H1 (cell line): ENCODE results near the gene ATF7. TPM values are rescaled to one million over a fixed set of nuclear protein-coding genes. Genes with fewer than 3 reads are reported as not detected.

Experiments
- CTCF ChIA-PET: fragments of 300-600 bp; sonication (Branson Sonifier 250); formaldehyde crosslinking; loops from one replicate; lab custom pipeline; 2021; ENCODE audit not compliant: partially characterized antibody; lab: Charles Lee
- POLR2A ChIA-PET: fragments of 300-600 bp; sonication (Branson Sonifier 250); formaldehyde crosslinking; loops from one replicate; lab custom pipeline; 2021; ENCODE audit warnings: inconsistent platforms; ENCODE audit not compliant: partially characterized antibody; lab: Charles Lee
- DNase-seq, 2 experiments: peaks; one replicate each; pipeline versions ENCODE4 v3.0.0 to v3.0.0-alpha.2; 2010 to 2022; ENCODE audit warnings: low spot score in 2 of 2, low read depth in 1 of 2, mixed read lengths in 1 of 2
- FAIRE-seq: peaks from 2 replicates; lab custom pipeline; 2011; peaks lifted over from hg19 to GRCh38; lab: Jason Lieb, UNC
- H2AFZ ChIP-seq: 2 replicates; pipeline ENCODE4 v1.8.1; 2012; ENCODE audit warnings: low read length, inconsistent platforms
- H2AK5ac ChIP-seq: 2 replicates; pipeline ENCODE4 v1.6.1; 2013; ENCODE audit warnings: low read depth, low read length
- H2BK120ac ChIP-seq: replicated peaks from 2 replicates; pipeline ENCODE3; 2013; ENCODE audit warnings: low read depth, low read length, inconsistent platforms
- H2BK12ac ChIP-seq: 2 replicates; pipeline ENCODE4 v1.6.1; 2013; ENCODE audit warnings: low read depth, low read length
- H2BK15ac ChIP-seq: 2 replicates; pipeline ENCODE4 v1.6.1; 2013; ENCODE audit warnings: low read length
- H2BK20ac ChIP-seq: 2 replicates; pipeline ENCODE4 v1.6.1; 2013; ENCODE audit warnings: low read length
- H2BK5ac ChIP-seq: 2 replicates; pipeline ENCODE4 v1.6.1; 2013; ENCODE audit warnings: low read depth, low read length
- H3K14ac ChIP-seq: 2 replicates; pipeline ENCODE4 v1.6.1; 2013; ENCODE audit warnings: inconsistent platforms; ENCODE audit not compliant: insufficient read length
- H3K18ac ChIP-seq: 2 replicates; pipeline ENCODE4 v1.6.1; 2013; ENCODE audit warnings: low read length; ENCODE audit errors: extremely low read depth
- H3K23ac ChIP-seq: 2 replicates; pipeline ENCODE4 v1.6.1; 2013; ENCODE audit warnings: inconsistent platforms; ENCODE audit not compliant: insufficient read length
- H3K23me2 ChIP-seq: 2 replicates; pipeline ENCODE4 v1.6.1; 2013; ENCODE audit warnings: low read depth, low read length
- H3K27ac ChIP-seq: 2 replicates; pipeline ENCODE4 v1.6.1; 2011; ENCODE audit warnings: low read depth, low read length, inconsistent platforms
- H3K27me3 ChIP-seq, 4 experiments: replicated peaks in 1 of 4; 1 replicate in 1 of 4; 2 replicates in 3 of 4; pipeline versions ENCODE4 v1.6.1 to v1.8.1; 2011 to 2013; ENCODE audit warnings: low read length in 3 of 4, mild to moderate bottlenecking in 3 of 4, inconsistent platforms in 2 of 4, mixed read lengths in 2 of 4, moderate library complexity in 1 of 4; ENCODE audit not compliant: control insufficient read depth in 3 of 4, insufficient read depth in 3 of 4; ENCODE audit errors: extremely low read depth in 1 of 4
- H3K36me3 ChIP-seq, 4 experiments: 2 replicates each; pipeline versions ENCODE4 v1.6.1 to v1.8.1; 2011 to 2013; ENCODE audit warnings: mild to moderate bottlenecking in 4 of 4, low read length in 3 of 4, moderate library complexity in 2 of 4, control low read depth in 1 of 4, inconsistent platforms in 1 of 4; ENCODE audit not compliant: insufficient read depth in 4 of 4, control insufficient read depth in 2 of 4
- H3K4ac ChIP-seq: replicated peaks from 2 replicates; pipeline ENCODE3; 2013; ENCODE audit warnings: low read length, low read depth, mixed read lengths, inconsistent platforms; ENCODE audit not compliant: insufficient read length
- H3K4me1 ChIP-seq, 4 experiments: replicated peaks in 1 of 4; 1 replicate in 1 of 4; 2 replicates in 3 of 4; pipeline versions ENCODE4 v1.6.1 to v1.8.1; 2011 to 2013; ENCODE audit warnings: low read length in 3 of 4, inconsistent platforms in 2 of 4, mixed read lengths in 1 of 4; ENCODE audit not compliant: insufficient read depth in 4 of 4, control insufficient read depth in 3 of 4
- H3K4me2 ChIP-seq, 2 experiments: 2 replicates each; pipeline versions ENCODE4 v1.6.1 to v1.8.1; 2011 to 2013; ENCODE audit warnings: low read depth in 2 of 2, low read length in 2 of 2, control low read depth in 1 of 2, inconsistent platforms in 1 of 2, mild to moderate bottlenecking in 1 of 2; ENCODE audit not compliant: insufficient read depth in 1 of 2
- H3K4me3 ChIP-seq, 4 experiments: fragments of 200-600, 300-600 bp in 1 of 4; sonication (generic), shearing (Covaris generic), sonication (Bioruptor Twin) in 1 of 4; 2 replicates each; pipeline versions ENCODE4 v1.5.1 to v1.8.1; 2011 to 2016; ENCODE audit warnings: low read length in 4 of 4, low read depth in 3 of 4, control low read depth in 2 of 4, inconsistent platforms in 2 of 4, mild to moderate bottlenecking in 2 of 4, mixed read lengths in 1 of 4, moderate library complexity in 1 of 4; ENCODE audit not compliant: insufficient read depth in 2 of 4; ENCODE audit errors: extremely low read depth in 1 of 4
- H3K56ac ChIP-seq: replicated peaks from 2 replicates; pipeline ENCODE3; 2013; ENCODE audit warnings: low read depth, mild to moderate bottlenecking, mixed read lengths, low read length, inconsistent platforms; ENCODE audit not compliant: insufficient read length
- H3K79me1 ChIP-seq: 2 replicates; pipeline ENCODE4 v1.6.1; 2013; ENCODE audit warnings: low read depth, low read length, control low read depth
- H3K79me2 ChIP-seq, 2 experiments: 2 replicates each; pipeline versions ENCODE4 v1.6.1 to v1.8.1; 2012 to 2013; ENCODE audit warnings: low read length in 2 of 2, mild to moderate bottlenecking in 2 of 2, inconsistent platforms in 1 of 2; ENCODE audit not compliant: insufficient read depth in 2 of 2, control insufficient read depth in 1 of 2
- H3K9ac ChIP-seq, 4 experiments: replicated peaks in 1 of 4; 1 replicate in 1 of 4; 2 replicates in 3 of 4; pipeline versions ENCODE4 v1.6.1 to v1.8.1; 2011 to 2013; ENCODE audit warnings: low read depth in 3 of 4, low read length in 3 of 4, control low read depth in 2 of 4, mild to moderate bottlenecking in 2 of 4, moderate library complexity in 2 of 4, inconsistent platforms in 1 of 4; ENCODE audit errors: extremely low read depth in 1 of 4
- H3K9me3 ChIP-seq, 2 experiments: 2 replicates each; pipeline versions ENCODE4 v1.6.1 to v1.8.1; 2012 to 2013; ENCODE audit warnings: mild to moderate bottlenecking in 2 of 2, moderate library complexity in 2 of 2, control low read depth in 1 of 2, inconsistent platforms in 1 of 2, low read depth in 1 of 2, low read length in 1 of 2, mixed read lengths in 1 of 2; ENCODE audit not compliant: insufficient read depth in 2 of 2
- H4K20me1 ChIP-seq, 2 experiments: replicated peaks in 1 of 2; 2 replicates each; pipeline versions ENCODE3 to v1.8.1; 2011 to 2013; ENCODE audit warnings: inconsistent platforms in 2 of 2, low read length in 2 of 2, mild to moderate bottlenecking in 1 of 2; ENCODE audit not compliant: insufficient read depth in 2 of 2, control insufficient read depth in 1 of 2
- H4K5ac ChIP-seq: 2 replicates; pipeline ENCODE4 v1.6.1; 2013; ENCODE audit warnings: low read length, low read depth, mixed read lengths, inconsistent platforms; ENCODE audit not compliant: insufficient read length
- H4K8ac ChIP-seq: 2 replicates; pipeline ENCODE4 v1.8.0; 2013; ENCODE audit warnings: mild to moderate bottlenecking, moderate library complexity, low read length, inconsistent platforms; ENCODE audit not compliant: insufficient read depth; ENCODE audit errors: extremely low read depth
- H4K91ac ChIP-seq: replicated peaks from 2 replicates; pipeline ENCODE3; 2013; ENCODE audit warnings: low read length, mixed read lengths, inconsistent platforms; ENCODE audit not compliant: insufficient read length
- ATF2 ChIP-seq: IDR thresholded peaks from 2 replicates; pipeline ENCODE4 v1.6.1; 2012; ENCODE audit warnings: low read length, inconsistent platforms
- HDAC2 ChIP-seq, 2 experiments: fragments of 300-600 bp in 1 of 2; sonication (generic) in 1 of 2; IDR thresholded peaks; 2 replicates each; pipeline ENCODE4 v1.6.1; 2011 to 2012; ENCODE audit warnings: low read depth in 2 of 2, low read length in 2 of 2, mild to moderate bottlenecking in 2 of 2, moderate library complexity in 2 of 2, borderline replicate concordance in 1 of 2, inconsistent platforms in 1 of 2
- KDM5A ChIP-seq: fragments of 200-600 bp; IDR thresholded peaks from 2 replicates; pipeline ENCODE4 v1.7.1; 2012; ENCODE audit warnings: mild to moderate bottlenecking, low read length, inconsistent platforms, mixed read lengths
- POLR2A ChIP-seq, 2 experiments: IDR thresholded peaks; 1 replicate in 1 of 2; 2 replicates in 1 of 2; pipeline ENCODE4 v1.6.1; 2011; ENCODE audit warnings: low read depth in 2 of 2, low read length in 2 of 2, mild to moderate bottlenecking in 2 of 2; ENCODE audit errors: control extremely low read depth in 1 of 2
- POLR2AphosphoS5 ChIP-seq: IDR thresholded peaks from 2 replicates; pipeline ENCODE4 v1.6.1; 2011; ENCODE audit warnings: low read depth, low read length
- RNF2 ChIP-seq: fragments of 200-900, 300-1000 bp; sonication (generic); IDR thresholded peaks from 2 replicates; pipeline ENCODE4 v1.7.1; 2016; ENCODE audit warnings: borderline replicate concordance, low read depth, mild to moderate bottlenecking, antibody characterized with exemption, low read length; ENCODE audit not compliant: poor library complexity, severe bottlenecking; ENCODE audit errors: missing control alignments
- TAF1 ChIP-seq: IDR thresholded peaks from 2 replicates; pipeline ENCODE4 v1.6.1; 2011; ENCODE audit warnings: mild to moderate bottlenecking, low read depth, low read length
- YY1 ChIP-seq: IDR thresholded peaks from 2 replicates; pipeline ENCODE4 v1.6.1; 2011; ENCODE audit warnings: low read depth, mild to moderate bottlenecking, low read length
- WGBS, 2 experiments: shearing (Covaris generic) in 1 of 2; methylation state at CpG; one replicate each; pipeline versions ENCODE4 v1.1.6 to v1.1.7; 2013 to 2015; ENCODE audit warnings: low lambda C conversion rate in 2 of 2, mixed read lengths in 2 of 2, inconsistent platforms in 1 of 2, low coverage in 1 of 2, missing lambda C conversion rate in 1 of 2; ENCODE audit not compliant: insufficient replicate concordance in 2 of 2, insufficient coverage in 1 of 2, insufficient read length in 1 of 2; ENCODE audit errors: extremely low coverage in 1 of 2, missing lambda C conversion rate in 1 of 2; 5-methylcytosine and 5-hydroxymethylcytosine counted together
- polyA plus RNA-seq, 7 experiments: library from polyadenylated mRNA; depleted of rRNA in 3 of 7; stranded (reverse) in 5 of 7; unstranded in 2 of 7; fragments of >200 nt in 5 of 7; fragments of 200-250 nt in 2 of 7; gene quantifications; 1 replicate in 5 of 7; 2 replicates in 1 of 7; 4 replicates in 1 of 7; pipeline versions ENCODE4 v1.2.1 to v1.2.3, GENCODE V29; 2011 to 2013; ENCODE audit warnings: missing spikeins in 2 of 7, mixed read lengths in 2 of 7
- total RNA-seq: library from RNA; stranded (reverse); fragmentation: NEBNext Ultra II Directional; extraction: Animal tissue kit (Norgen Biotek cat#: 25700); gene quantifications from 2 replicates; pipeline ENCODE4 v1.2.1, GENCODE V29; 2021
- TF ChIP-seq, protein P1 (sequence below), 3 experiments: IDR thresholded peaks; 1 replicate in 2 of 3; 2 replicates in 1 of 3; pipeline versions ENCODE4 v1.5.1 to v1.6.1; 2011; ENCODE audit warnings: low read length in 3 of 3, mild to moderate bottlenecking in 3 of 3, inconsistent platforms in 2 of 3, low read depth in 1 of 3, moderate library complexity in 1 of 3; ENCODE audit not compliant: insufficient read depth in 1 of 3; ENCODE audit errors: control extremely low read depth in 1 of 3

Gene ATF7
- total and polyA plus RNA-seq, 2 of the 8 experiments (the other 6 are each of a cell fraction or from before 2014, with no cell fraction given), result 10.1 to 16.6 TPM

- no peak for FAIRE-seq
- WGBS, 2 experiments, result 81% methylated on average over 2 of the region's 2 CpGs; no CpG with 5 or more reads in 1 of the 2 experiments
- TF ChIP-seq RNF2 (no peak), KDM5A (no peak), POLR2AphosphoS5 (no peak), YY1 (no peak), ATF2 (no peak), TAF1 (no peak), HDAC2 (IDR thresholded peaks at IDR 0.05; ENCODE audit: borderline replicate concordance in 1 of 2, low read depth in 2 of 2, low read length in 2 of 2) (no peak), POLR2A (IDR thresholded peaks at IDR 0.05; ENCODE audit: control extremely low read depth in 1 of 2, low read depth in 2 of 2, low read length in 2 of 2) (no peak)
- TF ChIP-seq, protein P1, sequence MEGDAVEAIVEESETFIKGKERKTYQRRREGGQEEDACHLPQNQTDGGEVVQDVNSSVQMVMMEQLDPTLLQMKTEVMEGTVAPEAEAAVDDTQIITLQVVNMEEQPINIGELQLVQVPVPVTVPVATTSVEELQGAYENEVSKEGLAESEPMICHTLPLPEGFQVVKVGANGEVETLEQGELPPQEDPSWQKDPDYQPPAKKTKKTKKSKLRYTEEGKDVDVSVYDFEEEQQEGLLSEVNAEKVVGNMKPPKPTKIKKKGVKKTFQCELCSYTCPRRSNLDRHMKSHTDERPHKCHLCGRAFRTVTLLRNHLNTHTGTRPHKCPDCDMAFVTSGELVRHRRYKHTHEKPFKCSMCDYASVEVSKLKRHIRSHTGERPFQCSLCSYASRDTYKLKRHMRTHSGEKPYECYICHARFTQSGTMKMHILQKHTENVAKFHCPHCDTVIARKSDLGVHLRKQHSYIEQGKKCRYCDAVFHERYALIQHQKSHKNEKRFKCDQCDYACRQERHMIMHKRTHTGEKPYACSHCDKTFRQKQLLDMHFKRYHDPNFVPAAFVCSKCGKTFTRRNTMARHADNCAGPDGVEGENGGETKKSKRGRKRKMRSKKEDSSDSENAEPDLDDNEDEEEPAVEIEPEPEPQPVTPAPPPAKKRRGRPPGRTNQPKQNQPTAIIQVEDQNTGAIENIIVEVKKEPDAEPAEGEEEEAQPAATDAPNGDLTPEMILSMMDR (IDR thresholded peaks at IDR 0.05; ENCODE audit: control extremely low read depth in 1 of 3, insufficient read depth in 1 of 3, low read depth in 1 of 3, low read length in 3 of 3), result no peak
These were observed 13.2 kb downstream of the ATF7 start for GRCh38 chr12:53612978-53613377.

More at GRCh38 chr12:53612978-53613377, 13.2 kb downstream of the ATF7 start:
- Histone ChIP-seq H3K23me2 (no peaks in the 10 kb centered on the region), H3K18ac (no peak overlapping the region), H3K9ac (no peak overlapping the region), H2BK20ac (no peak overlapping the region), H3K27me3 (no peaks in the 10 kb centered on the region), H3K27ac (no peak overlapping the region), H2BK5ac (no peak overlapping the region), H3K4me2 (no peak overlapping the region), H4K91ac (no peak overlapping the region), H3K79me1 (no peaks in the 10 kb centered on the region), H2BK12ac (no peak overlapping the region), H3K4me1 (no peaks in the 10 kb centered on the region), H3K9me3 (no peaks in the 10 kb centered on the region), H2AFZ (no peak overlapping the region), H3K79me2 (peaks cover 0 to 2% of the 10 kb centered on the region in 2 experiments; a peak in 1 of 4 replicates), H2BK15ac (no peak overlapping the region), H3K36me3 (no peaks in the 10 kb centered on the region), H2BK120ac (no peak overlapping the region), H4K8ac (no peak overlapping the region; the same call in 1 of the 2 replicates), H3K56ac (no peak overlapping the region), H3K4ac (no peak overlapping the region), H4K5ac (no peak overlapping the region), H3K23ac (no peak overlapping the region), H4K20me1 (no peaks in the 10 kb centered on the region), H2AK5ac (no peak overlapping the region), H3K4me3 (no peak overlapping the region), H3K14ac (no peak overlapping the region)
- CTCF ChIA-PET, result interaction anchor here (0.6 to 1.2 kb wide), 6 partner anchors 11 to 69 kb away, joined by 3 to 5 read pairs (median 4); partner anchors contain the start of gene ATF7
- POLR2A ChIA-PET, result interaction anchor here (0.6 to 2.8 kb wide), 3 partner anchors 13 to 38 kb away, joined by 3 to 11 read pairs (median 3); partner anchors contain the start of gene ATF7
- no peak for DNase-seq
